LNCAP (cell line): ENCODE measurements around the gene TDRD10.

Experiments used
- CTCF ChIP-seq: fragments of 450-650 bp; IDR thresholded peaks from 2 replicates; pipeline ENCODE4 v1.5.1; 2017; ENCODE audit warnings: mild to moderate bottlenecking

Gene TDRD10, protein sequence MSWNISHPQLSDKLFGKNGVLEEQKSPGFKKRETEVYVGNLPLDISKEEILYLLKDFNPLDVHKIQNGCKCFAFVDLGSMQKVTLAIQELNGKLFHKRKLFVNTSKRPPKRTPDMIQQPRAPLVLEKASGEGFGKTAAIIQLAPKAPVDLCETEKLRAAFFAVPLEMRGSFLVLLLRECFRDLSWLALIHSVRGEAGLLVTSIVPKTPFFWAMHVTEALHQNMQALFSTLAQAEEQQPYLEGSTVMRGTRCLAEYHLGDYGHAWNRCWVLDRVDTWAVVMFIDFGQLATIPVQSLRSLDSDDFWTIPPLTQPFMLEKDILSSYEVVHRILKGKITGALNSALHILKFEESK

DNA sequence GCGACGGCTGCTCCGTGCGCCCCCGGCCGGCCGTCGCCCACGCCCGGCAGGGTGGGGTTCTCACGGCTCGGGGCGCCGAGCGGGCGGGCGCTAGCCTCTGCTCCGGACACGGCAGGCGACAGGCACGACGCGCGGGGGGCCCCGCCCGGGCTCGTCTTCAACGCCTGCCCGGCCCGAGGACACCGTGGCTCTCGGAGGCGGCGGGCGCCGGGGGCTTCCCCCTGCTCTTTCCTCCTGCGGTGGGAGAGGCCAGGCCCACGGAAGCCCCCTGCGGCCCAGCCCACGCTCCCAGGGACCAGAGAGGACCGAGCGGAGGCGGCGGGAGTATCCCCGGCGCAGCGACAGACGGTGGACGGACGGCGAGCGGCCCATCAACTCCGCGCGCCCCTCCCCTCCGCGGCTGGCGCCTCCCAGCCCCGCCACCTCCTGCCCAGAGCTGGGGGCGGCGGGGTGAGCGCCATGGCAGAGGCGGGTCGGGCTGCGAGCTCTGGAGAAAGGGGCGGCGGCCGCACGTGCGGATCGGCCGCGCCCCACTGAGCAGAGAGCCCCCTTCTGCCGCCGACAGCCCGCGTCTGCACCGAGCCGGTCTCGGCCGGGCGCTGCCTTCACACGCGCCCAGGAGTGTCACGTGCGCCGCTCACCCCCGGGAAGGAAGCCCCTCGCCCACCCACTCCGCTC lies at the start of gene TDRD10, which contains the start of gene SHE:
Gene TDRD10 (plus strand): TSS at position 154 of the 678 bp plus-strand sequence. CDS start 4,685 bp downstream, outside the sequence.
Gene SHE (minus strand): TSS at position 347 of the 678 bp plus-strand sequence. CDS start 386 bp downstream, outside the sequence.
- no peak for TF ChIP-seq CTCF

- no peak for TF ChIP-seq CTCF
Observed at GRCh38 chr1:154453161-154453560, 48.9 kb upstream of the TDRD10 start.

GRCh38 chr1:154453574-154454352 lies 48.3 kb upstream of the TDRD10 start:
- TF ChIP-seq CTCF: no peak

DNA sequence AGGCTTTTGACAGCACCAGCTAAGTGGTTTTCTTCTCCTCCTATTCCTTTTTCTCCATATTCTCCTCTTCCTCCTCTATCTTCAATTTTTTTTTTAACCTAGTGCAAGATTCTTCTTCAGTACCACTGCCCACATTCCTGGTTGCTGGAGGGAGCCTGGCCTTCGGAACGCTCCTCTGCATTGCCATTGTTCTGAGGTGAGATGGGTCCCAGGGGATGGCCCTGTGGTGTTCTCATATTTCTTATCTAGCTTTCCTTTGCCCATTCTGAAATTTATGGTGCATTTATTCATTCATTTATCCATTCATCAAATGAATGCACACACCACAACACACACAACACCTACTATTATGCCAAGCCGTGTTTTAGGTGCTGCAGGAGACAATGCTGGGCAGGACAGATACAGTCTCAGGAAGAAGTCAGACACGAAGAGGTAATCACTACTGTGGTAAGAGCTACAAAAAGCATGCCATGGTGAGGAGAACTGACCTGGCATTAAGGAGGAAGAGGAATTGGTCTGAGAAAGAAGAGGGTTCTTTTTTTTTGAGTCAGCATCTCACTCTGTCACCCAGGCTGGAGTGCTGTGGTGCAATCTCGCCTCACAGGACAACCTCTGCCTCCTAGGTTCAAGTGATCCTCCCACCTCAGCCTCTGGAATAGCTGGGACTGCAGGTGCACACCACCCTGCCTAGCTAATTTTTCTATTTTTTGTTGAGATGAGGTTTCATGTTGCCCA lies 47.5 kb upstream of the TDRD10 start:
- TF ChIP-seq CTCF: no peak

GRCh38 chr1:154456631-154457030 lies 45.4 kb upstream of the TDRD10 start:
- no peak for TF ChIP-seq CTCF

GRCh38 chr1:154459080-154459479 lies 42.9 kb upstream of the TDRD10 start:
- no peak for TF ChIP-seq CTCF
